COLO829 (cell line): ENCODE data around the gene TRIM14.
"Not testable (repeated sequence)": the region's sequence is repeated elsewhere in the genome, so short reads cannot be mapped to it uniquely, and the experiment has no call there.

Source experiments
- DNase-seq: peaks from one replicate; pipeline ENCODE4 v3.0.0; 2012; ENCODE audit warnings: low spot score

Gene TRIM14

GRCh38 chr9:98081477-98082219 lies 37.4 kb downstream of the TRIM14 start:
- no peak for DNase-seq

- no peak for DNase-seq
Measured at GRCh38 chr9:98080780-98081179, 38.2 kb downstream of the TRIM14 start.

- DNase-seq, result no peak
Measured at GRCh38 chr9:98080326-98080725, 38.7 kb downstream of the TRIM14 start.

GRCh38 chr9:98078895-98079294 lies 40.1 kb downstream of the TRIM14 start:
- no peak for DNase-seq

GRCh38 chr9:98076514-98076890 lies 42.5 kb downstream of the TRIM14 start:
- DNase-seq, result not testable (repeated sequence)

GRCh38 chr9:98075332-98075805 lies 43.7 kb downstream of the TRIM14 start:
- DNase-seq, result peak; percentile 62

GRCh38 chr9:98074115-98074990 lies 44.7 kb downstream of the TRIM14 start:
- DNase-seq, result peak; percentile 81

- no peak for DNase-seq
Measured at GRCh38 chr9:98071737-98072136, 47.3 kb downstream of the TRIM14 start.

- no peak for DNase-seq
Measured at GRCh38 chr9:98070704-98071103, 48.3 kb downstream of the TRIM14 start.

GRCh38 chr9:98069551-98069950 lies 49.5 kb downstream of the TRIM14 start:
- DNase-seq, result no peak

- DNase-seq, result no peak
Measured at GRCh38 chr9:98067184-98067583, 51.8 kb downstream of the TRIM14 start.

- no peak for DNase-seq
Measured at GRCh38 chr9:98066235-98066634, 52.8 kb downstream of the TRIM14 start.

- no peak for DNase-seq
Measured at GRCh38 chr9:98064623-98065392, 54.2 kb downstream of the TRIM14 start.

- no peak for DNase-seq
Measured at GRCh38 chr9:98062161-98062560, 56.9 kb downstream of the TRIM14 start.

GRCh38 chr9:98057138-98057799 lies 61.8 kb downstream of the TRIM14 start:
- DNase-seq, result no peak

GRCh38 chr9:98056269-98057137 lies 62.5 kb downstream of the TRIM14 start, which contains the start of gene NANS:
Gene NANS (plus strand): TSS chr9:98056732. CDS start chr9:98056809, 77 bp downstream.
- peak; percentile 96 for DNase-seq

- no peak for DNase-seq
Measured at GRCh38 chr9:98054376-98054951, 64.6 kb downstream of the TRIM14 start.

GRCh38 chr9:98050351-98050750 lies 68.7 kb downstream of the TRIM14 start:
- DNase-seq, result no peak

GRCh38 chr9:98049288-98050072 lies 69.5 kb downstream of the TRIM14 start:
- no peak for DNase-seq
